PFSK-1 (cell line): ENCODE data around the gene RLN3.

Source experiments
- FOXP2 ChIP-seq: optimal IDR thresholded peaks from 2 replicates; pipeline ENCODE3; 2011; ENCODE audit warnings: borderline replicate concordance, control low read depth, inconsistent platforms; ENCODE audit not compliant: insufficient read depth; ENCODE audit errors: extremely low read length, extremely low read depth
- POLR2AphosphoS5 ChIP-seq: IDR thresholded peaks from 2 replicates; pipeline ENCODE4 v1.6.1; 2012; ENCODE audit warnings: low read depth, mild to moderate bottlenecking, control low read depth, low read length, moderate library complexity
- SIN3A ChIP-seq: IDR thresholded peaks from 2 replicates; pipeline ENCODE4 v1.6.1; 2012; ENCODE audit warnings: mild to moderate bottlenecking, low read length, moderate library complexity, borderline replicate concordance; ENCODE audit not compliant: insufficient read depth
- TAF1 ChIP-seq: IDR thresholded peaks from 2 replicates; pipeline ENCODE4 v1.6.1; 2012; ENCODE audit warnings: low read length, control low read depth, borderline replicate concordance; ENCODE audit not compliant: insufficient read depth
- TF ChIP-seq, protein P1 (sequence below), 2 experiments: IDR thresholded peaks; 2 replicates each; pipeline versions ENCODE4 v1.6.1 to v1.8.0; 2011 to 2012; ENCODE audit warnings: low read depth in 2 of 2, low read length in 2 of 2, control low read depth in 1 of 2, inconsistent platforms in 1 of 2, mild to moderate bottlenecking in 1 of 2, moderate library complexity in 1 of 2; ENCODE audit not compliant: insufficient read depth in 1 of 2

RLN3 gene

DNA sequence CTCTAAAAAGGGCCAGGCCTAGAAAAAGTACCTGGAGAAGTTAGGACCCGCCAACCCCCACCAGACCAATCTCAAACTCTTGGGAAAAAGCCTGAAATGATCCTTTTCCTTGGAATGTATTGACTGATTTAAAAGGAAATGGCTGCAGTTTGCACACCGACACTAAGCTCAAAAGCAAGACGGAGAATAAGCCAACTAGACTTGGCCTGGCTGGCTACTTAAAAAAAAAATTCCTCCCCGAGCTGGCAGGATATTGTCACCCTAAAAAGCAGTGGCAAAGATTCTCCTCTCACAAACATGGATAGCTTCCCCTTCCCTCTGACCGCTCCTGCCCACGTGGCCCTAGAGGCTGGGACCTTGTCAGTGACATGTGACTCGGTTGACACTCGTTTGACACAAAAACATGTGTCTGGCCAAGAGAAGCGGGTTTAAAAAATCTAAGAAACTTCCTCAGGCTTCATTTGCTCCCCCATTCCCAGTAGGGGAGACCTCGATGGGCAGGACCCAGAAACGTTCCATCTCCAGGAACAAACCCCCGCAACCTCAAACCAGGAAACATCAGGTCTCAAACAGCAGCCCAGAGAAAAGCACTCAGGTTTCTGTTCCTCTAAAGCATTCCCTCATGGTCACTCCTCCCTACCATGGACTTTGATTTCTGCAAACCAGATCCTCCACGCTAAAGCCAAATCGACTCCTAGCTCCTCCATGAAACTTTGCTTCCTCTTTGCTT, 23.2 kb upstream of the RLN3 start:
- TF ChIP-seq, protein P1, sequence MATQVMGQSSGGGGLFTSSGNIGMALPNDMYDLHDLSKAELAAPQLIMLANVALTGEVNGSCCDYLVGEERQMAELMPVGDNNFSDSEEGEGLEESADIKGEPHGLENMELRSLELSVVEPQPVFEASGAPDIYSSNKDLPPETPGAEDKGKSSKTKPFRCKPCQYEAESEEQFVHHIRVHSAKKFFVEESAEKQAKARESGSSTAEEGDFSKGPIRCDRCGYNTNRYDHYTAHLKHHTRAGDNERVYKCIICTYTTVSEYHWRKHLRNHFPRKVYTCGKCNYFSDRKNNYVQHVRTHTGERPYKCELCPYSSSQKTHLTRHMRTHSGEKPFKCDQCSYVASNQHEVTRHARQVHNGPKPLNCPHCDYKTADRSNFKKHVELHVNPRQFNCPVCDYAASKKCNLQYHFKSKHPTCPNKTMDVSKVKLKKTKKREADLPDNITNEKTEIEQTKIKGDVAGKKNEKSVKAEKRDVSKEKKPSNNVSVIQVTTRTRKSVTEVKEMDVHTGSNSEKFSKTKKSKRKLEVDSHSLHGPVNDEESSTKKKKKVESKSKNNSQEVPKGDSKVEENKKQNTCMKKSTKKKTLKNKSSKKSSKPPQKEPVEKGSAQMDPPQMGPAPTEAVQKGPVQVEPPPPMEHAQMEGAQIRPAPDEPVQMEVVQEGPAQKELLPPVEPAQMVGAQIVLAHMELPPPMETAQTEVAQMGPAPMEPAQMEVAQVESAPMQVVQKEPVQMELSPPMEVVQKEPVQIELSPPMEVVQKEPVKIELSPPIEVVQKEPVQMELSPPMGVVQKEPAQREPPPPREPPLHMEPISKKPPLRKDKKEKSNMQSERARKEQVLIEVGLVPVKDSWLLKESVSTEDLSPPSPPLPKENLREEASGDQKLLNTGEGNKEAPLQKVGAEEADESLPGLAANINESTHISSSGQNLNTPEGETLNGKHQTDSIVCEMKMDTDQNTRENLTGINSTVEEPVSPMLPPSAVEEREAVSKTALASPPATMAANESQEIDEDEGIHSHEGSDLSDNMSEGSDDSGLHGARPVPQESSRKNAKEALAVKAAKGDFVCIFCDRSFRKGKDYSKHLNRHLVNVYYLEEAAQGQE (IDR thresholded peaks at IDR 0.05; ENCODE audit: insufficient read depth in 1 of 2, low read depth in 2 of 2, low read length in 2 of 2): no peak
- TF ChIP-seq POLR2AphosphoS5: no peak

DNA sequence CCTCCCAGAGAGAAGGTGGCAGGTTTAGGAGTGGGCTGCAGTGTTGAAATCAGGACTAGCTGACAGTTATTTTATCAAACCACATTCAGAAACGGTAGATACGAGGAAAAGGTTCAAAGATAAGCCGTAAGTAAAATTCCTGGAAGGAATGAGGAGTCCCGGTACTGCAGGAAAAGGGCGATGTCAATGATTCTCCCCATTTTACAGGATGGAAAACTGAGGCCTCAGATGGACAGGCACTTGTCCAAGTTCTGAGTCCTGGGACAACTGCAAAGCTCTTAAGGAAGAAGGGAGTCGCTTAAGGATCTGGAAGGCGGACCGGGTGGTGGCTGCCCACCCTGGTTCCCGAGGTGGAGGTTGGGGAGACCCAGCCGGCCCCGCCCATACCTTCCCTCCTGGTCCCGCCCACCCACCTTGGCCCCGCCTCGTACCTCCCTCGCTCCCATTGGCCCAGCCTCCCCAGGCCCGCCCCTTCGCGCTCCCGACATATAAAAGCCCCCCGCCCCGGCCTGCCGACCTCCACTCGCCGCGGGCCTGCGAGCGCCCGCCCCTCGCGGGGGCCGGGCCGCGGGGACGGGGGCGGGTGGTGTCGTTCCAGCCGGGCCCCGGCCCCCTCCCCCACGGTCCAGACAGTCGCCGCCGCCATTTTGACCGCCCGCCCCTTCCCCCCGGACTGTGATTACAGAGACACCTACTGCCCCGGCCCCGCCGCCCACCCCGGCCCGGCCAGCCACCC, 22.4 kb upstream of the RLN3 start:
- no peak for TF ChIP-seq TAF1
- TF ChIP-seq SIN3A: no peak
- no peak for TF ChIP-seq FOXP2
- no peak for TF ChIP-seq POLR2AphosphoS5
- TF ChIP-seq, protein P1 (IDR thresholded peaks at IDR 0.05; ENCODE audit: insufficient read depth in 1 of 2, low read depth in 2 of 2, low read length in 2 of 2): no peak

DNA sequence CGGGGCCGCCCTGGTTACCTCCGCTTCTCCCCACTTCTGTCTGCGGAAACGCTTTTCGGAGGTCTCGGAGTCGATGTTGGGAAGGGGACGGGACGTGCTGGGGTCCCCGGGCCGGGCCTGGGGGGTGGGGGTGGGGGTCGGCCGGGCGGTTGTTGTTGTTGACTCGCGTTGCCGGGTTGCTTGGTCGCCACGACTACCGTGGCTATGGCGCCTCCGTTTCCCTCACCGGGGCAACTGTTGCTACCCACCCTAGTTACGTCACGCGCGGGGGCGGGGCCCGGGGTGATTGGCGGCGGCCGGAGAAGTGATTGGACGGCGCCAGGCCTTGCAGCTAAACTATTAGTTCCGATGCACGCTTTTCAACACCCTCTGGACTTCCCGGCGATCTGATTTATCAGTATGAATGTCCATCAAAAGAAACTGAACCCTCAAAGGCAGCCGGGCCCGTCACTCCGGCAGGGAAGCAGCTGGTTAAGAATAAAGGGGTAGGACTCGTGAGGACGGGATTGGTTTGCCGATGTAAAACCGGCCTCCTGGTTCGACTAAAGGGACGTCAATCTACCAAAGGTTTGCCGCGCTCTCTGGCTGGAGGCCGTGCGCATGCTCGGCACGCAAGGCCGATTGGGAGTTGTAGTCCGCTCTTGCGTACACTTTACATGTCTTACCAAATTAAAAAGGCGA, 21.7 kb upstream of the RLN3 start, which contains the start of gene RFX1:
RFX1 (minus strand) TSS at position 236 of the 681 bp plus-strand sequence. CDS start 12,477 bp downstream, outside the sequence.
- TF ChIP-seq, protein P1 (IDR thresholded peaks at IDR 0.05; ENCODE audit: insufficient read depth in 1 of 2, low read depth in 2 of 2, low read length in 2 of 2): no peak
- TF ChIP-seq FOXP2 (peak; percentile 97), POLR2AphosphoS5 (no peak), SIN3A (peak; percentile 65; the same call in 1 of the 2 replicates), TAF1 (no peak)

DNA sequence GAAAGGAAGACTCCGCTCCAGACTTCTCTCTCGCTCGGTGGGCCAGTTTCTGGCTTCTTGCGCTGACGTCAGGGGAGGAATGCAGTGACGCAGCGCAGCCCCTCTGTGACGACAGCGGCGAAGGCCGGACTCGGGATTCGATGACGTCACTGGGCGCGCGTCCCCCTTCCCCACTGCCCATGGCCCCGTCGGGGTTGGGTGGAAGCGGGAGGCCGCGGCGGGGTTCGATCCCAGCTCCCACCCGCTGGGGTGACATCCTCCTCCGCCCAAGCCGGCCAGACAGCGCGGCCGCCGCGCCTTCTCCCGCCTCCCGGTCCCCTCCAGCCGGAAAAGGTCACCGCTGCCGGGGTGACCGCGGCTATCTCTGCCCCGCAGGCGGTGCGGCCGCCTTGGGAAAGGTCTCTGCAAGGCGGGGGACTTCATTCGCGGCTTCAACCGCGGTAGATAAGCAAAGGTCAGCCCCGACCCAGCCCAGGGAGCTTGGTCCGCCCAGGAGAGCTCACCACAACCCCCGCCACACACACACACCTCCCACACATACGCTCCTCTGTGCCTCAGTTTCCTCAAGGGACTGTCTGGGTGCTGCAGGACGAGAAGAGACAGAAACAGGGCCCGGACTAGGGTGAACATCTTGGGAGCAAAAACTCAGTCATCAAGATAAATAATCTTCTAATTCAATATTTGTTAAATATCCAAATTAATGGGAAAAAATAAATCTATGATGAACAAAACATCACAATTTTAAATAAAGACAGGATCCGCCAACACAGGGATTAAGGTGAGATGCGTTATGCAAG, 21.0 kb upstream of the RLN3 start:
- TF ChIP-seq TAF1 (no peak), POLR2AphosphoS5 (0 out of 2 replicates have a peak, but pooled peaks have one; percentile 28), SIN3A (no peak), FOXP2 (peak; percentile 55)
- TF ChIP-seq, protein P1 (IDR thresholded peaks at IDR 0.05; ENCODE audit: insufficient read depth in 1 of 2, low read depth in 2 of 2, low read length in 2 of 2): no peak
